K562 (cell line): ENCODE data around the gene MTERF2. TPM values are rescaled to one million over a fixed set of nuclear protein-coding genes. Genes with fewer than 3 reads are reported as not detected.

Experiments used
- ARID4B ChIP-seq: sonication (generic); formaldehyde crosslinking; IDR thresholded peaks from 2 replicates; pipeline ENCODE4 v1.8.0; 2022; ENCODE audit warnings: mild to moderate bottlenecking, missing genetic modification reagents
- CREB3 ChIP-seq: fragments of 450-650 bp; conservative IDR thresholded peaks from 2 replicates; pipeline ENCODE4 v1.6.1; 2016; ENCODE audit warnings: missing genetic modification characterization, low read depth, mild to moderate bottlenecking, missing compliant biosample characterization, moderate library complexity
- E2F3 ChIP-seq: fragments of 250-450 bp; sonication (Bioruptor Pico); IDR thresholded peaks from 2 replicates; pipeline ENCODE4 v1.4.0; 2020; ENCODE audit warnings: mild to moderate bottlenecking
- NFIC ChIP-seq: fragments of 450-650 bp; IDR thresholded peaks from 2 replicates; pipeline ENCODE4 v1.6.1; 2017; ENCODE audit warnings: mild to moderate bottlenecking, inconsistent platforms
- POLR3G ChIP-seq: IDR thresholded peaks from 2 replicates; pipeline ENCODE4 v1.6.1; 2011; ENCODE audit not compliant: insufficient read length, insufficient replicate concordance; ENCODE audit errors: extremely low read depth
- SMC3 ChIP-seq: conservative IDR thresholded peaks from 2 replicates; pipeline ENCODE4 v1.6.1; 2011; ENCODE audit warnings: low read depth, low read length, improper control_type of control experiment; ENCODE audit not compliant: insufficient read depth
- SRSF7 ChIP-seq: fragments of 200-400 bp; formaldehyde crosslinking; optimal IDR thresholded peaks from 2 replicates; pipeline ENCODE3; 2017; ENCODE audit warnings: mild to moderate bottlenecking, low read depth, low read length
- ZBED1 ChIP-seq: IDR thresholded peaks from 2 replicates; pipeline ENCODE4 v1.6.1; 2014
- ZNF140 ChIP-seq: fragments of 250-450 bp; sonication (Bioruptor Pico); IDR thresholded peaks from 2 replicates; pipeline ENCODE4 v1.8.0; 2021; ENCODE audit warnings: moderate library complexity, mild to moderate bottlenecking, inconsistent platforms
- ZSCAN32 ChIP-seq: fragments of 450-650 bp; formaldehyde crosslinking; IDR thresholded peaks from 2 replicates; pipeline ENCODE4 v1.4.0; 2020; ENCODE audit warnings: mild to moderate bottlenecking, moderate library complexity
- polyA plus RNA-seq, 8 experiments: library from polyadenylated mRNA; depleted of rRNA in 4 of 8; stranded (reverse) in 5 of 8; unstranded in 3 of 8; fragments of >200 nt; fragmentation: Nextera tagmentation in 2 of 8; fragmentation: Illumina TruSeq in 1 of 8; extraction: Ambion mirVana in 2 of 8; extraction: Trizol in 1 of 8; gene quantifications; 2 replicates each; pipeline versions ENCODE4 v1.2.1 to v1.2.3, GENCODE V29; 2011 to 2014; ENCODE audit warnings: inconsistent platforms in 1 of 8, missing spikeins in 1 of 8
- total RNA-seq, 7 experiments: library from RNA; depleted of rRNA in 6 of 7; stranded (reverse); fragments of >200 nt in 6 of 7; fragmentation: Illumina TruSeq in 2 of 7; extraction: Trizol in 2 of 7; gene quantifications; 2 replicates each; pipeline versions ENCODE4 v1.2.1 to v1.2.3, GENCODE V29; 2011 to 2021; ENCODE audit warnings: low replicate concordance in 1 of 7
- TF ChIP-seq, protein P1 (sequence below): fragments of 250-450 bp; sonication (Bioruptor Pico); IDR thresholded peaks from 2 replicates; pipeline ENCODE4 v1.4.0; 2020; ENCODE audit warnings: mild to moderate bottlenecking, moderate library complexity
- TF ChIP-seq, protein P2 (sequence below): sonication (generic); formaldehyde crosslinking; IDR thresholded peaks from 2 replicates; pipeline ENCODE4 v1.8.1; 2022; ENCODE audit warnings: missing genetic modification reagents
- TF ChIP-seq, protein P3 (sequence below), 2 experiments: fragments of 450-650 bp; conservative IDR thresholded peaks; 2 replicates each; pipeline ENCODE4 v1.6.1; 2017; ENCODE audit warnings: mild to moderate bottlenecking in 2 of 2, moderate library complexity in 2 of 2

The MTERF2 gene
- total and polyA plus RNA-seq, 9 of the 15 experiments (the other 6 are each of a cell fraction or from before 2014, with no cell fraction given): 10.0 to 63.2 (median 33.2) TPM

- TF ChIP-seq, protein P1, sequence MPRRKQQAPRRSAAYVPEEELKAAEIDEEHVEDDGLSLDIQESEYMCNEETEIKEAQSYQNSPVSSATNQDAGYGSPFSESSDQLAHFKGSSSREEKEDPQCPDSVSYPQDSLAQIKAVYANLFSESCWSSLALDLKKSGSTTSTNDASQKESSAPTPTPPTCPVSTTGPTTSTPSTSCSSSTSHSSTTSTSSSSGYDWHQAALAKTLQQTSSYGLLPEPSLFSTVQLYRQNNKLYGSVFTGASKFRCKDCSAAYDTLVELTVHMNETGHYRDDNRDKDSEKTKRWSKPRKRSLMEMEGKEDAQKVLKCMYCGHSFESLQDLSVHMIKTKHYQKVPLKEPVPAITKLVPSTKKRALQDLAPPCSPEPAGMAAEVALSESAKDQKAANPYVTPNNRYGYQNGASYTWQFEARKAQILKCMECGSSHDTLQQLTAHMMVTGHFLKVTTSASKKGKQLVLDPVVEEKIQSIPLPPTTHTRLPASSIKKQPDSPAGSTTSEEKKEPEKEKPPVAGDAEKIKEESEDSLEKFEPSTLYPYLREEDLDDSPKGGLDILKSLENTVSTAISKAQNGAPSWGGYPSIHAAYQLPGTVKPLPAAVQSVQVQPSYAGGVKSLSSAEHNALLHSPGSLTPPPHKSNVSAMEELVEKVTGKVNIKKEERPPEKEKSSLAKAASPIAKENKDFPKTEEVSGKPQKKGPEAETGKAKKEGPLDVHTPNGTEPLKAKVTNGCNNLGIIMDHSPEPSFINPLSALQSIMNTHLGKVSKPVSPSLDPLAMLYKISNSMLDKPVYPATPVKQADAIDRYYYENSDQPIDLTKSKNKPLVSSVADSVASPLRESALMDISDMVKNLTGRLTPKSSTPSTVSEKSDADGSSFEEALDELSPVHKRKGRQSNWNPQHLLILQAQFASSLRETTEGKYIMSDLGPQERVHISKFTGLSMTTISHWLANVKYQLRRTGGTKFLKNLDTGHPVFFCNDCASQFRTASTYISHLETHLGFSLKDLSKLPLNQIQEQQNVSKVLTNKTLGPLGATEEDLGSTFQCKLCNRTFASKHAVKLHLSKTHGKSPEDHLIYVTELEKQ (CRISPR knock-in tag): no peak
- no peak for TF ChIP-seq SMC3
- TF ChIP-seq, protein P2, sequence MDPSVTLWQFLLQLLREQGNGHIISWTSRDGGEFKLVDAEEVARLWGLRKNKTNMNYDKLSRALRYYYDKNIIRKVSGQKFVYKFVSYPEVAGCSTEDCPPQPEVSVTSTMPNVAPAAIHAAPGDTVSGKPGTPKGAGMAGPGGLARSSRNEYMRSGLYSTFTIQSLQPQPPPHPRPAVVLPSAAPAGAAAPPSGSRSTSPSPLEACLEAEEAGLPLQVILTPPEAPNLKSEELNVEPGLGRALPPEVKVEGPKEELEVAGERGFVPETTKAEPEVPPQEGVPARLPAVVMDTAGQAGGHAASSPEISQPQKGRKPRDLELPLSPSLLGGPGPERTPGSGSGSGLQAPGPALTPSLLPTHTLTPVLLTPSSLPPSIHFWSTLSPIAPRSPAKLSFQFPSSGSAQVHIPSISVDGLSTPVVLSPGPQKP (CRISPR knock-in tag): no peak
- no peak for TF ChIP-seq E2F3
- no peak for TF ChIP-seq ZBED1
- peak; percentile 39 for TF ChIP-seq NFIC
- TF ChIP-seq, protein P3, sequence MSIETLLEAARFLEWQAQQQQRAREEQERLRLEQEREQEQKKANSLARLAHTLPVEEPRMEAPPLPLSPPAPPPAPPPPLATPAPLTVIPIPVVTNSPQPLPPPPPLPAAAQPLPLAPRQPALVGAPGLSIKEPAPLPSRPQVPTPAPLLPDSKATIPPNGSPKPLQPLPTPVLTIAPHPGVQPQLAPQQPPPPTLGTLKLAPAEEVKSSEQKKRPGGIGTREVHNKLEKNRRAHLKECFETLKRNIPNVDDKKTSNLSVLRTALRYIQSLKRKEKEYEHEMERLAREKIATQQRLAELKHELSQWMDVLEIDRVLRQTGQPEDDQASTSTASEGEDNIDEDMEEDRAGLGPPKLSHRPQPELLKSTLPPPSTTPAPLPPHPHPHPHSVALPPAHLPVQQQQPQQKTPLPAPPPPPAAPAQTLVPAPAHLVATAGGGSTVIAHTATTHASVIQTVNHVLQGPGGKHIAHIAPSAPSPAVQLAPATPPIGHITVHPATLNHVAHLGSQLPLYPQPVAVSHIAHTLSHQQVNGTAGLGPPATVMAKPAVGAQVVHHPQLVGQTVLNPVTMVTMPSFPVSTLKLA (conservative IDR thresholded peaks at IDR 0.05): peak in 1 of 2 experiments; percentile 25; a peak in 1 of 4 replicates
- no peak for TF ChIP-seq ZSCAN32 (CRISPR knock-in tag)
- no peak for TF ChIP-seq POLR3G
- TF ChIP-seq SRSF7: no peak
- no peak for TF ChIP-seq CREB3 (tag)
- no peak for TF ChIP-seq ZNF140 (CRISPR knock-in tag)
- TF ChIP-seq ARID4B (CRISPR knock-in tag): no peak
These were observed 45.3 kb downstream of the MTERF2 start (continued) for GRCh38 chr12:106941481-106942156.
